HG02759 (cell line): ENCODE data around the gene POLD3.
"Not testable (repeated sequence)": the region's sequence is repeated elsewhere in the genome, so short reads cannot be mapped to it uniquely, and the experiment has no call there.

Experiments used
- ATAC-seq: cut with Tn5 transposase; IDR thresholded peaks from one replicate; pipeline ENCODE4 v1.9.1; 2021; ENCODE audit warnings: mild to moderate bottlenecking, moderate library complexity; ENCODE audit not compliant: unreplicated experiment

POLD3 gene

DNA sequence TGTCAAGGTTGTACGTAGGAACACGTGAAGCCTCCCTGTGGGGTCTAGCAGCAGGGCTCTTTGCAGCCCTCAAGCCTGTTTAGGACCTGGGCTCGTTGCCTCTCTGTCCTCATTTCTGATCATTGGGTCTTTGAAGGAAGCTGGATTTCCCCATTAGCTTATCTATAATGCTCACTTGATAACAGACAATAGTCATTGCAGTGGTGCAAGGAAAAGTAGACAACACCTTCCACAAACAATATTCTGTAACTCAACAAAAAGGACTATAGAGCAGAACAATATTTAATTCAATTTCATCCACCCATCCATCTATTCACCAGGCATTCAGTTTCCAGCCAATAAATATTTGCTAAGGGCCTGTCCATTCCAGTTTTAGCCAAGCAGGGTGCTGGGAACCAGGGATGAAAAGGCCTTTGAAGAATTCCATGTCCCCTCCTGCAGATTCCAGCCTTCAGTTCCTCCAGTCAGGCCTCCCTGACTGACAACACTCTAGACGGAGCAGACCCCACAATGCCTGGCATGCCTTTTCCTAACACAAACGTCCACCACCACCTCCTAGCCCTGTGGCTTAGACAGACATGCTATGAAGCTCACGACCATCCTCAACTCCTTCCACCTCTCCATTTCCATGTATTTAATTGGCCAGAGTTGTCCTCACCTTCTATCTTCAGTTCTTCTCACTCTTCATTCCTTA lies 12.7 kb upstream of the POLD3 start:
- no peak for ATAC-seq

DNA sequence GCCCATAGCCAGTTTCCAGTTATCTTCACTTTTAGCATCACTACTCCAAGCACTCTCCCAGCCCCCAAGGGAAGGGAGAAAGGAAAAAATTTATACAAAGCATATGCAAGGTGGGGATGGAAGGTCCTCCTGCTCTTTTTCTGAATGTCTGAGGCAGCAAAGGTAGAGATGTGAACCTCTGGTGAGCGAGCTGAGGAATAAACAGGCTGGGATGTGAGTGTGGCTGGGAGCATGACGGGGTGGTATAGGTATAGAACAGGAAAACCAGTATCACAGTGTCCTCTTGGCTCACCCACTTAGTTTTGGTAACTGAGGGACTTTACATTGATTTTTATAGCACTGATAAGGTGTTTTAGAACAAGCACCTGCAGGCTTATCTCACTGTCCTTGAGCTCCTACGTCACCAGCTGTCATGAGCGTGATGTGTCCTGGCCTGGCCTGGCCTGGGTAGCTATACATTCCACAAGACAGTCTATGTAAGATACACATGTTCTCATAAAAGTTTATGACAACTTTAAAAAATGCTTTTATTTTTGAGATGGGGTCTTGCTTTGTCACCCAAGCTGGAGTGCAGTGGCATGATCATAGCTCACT lies 10.3 kb upstream of the POLD3 start:
- ATAC-seq, result no peak

DNA sequence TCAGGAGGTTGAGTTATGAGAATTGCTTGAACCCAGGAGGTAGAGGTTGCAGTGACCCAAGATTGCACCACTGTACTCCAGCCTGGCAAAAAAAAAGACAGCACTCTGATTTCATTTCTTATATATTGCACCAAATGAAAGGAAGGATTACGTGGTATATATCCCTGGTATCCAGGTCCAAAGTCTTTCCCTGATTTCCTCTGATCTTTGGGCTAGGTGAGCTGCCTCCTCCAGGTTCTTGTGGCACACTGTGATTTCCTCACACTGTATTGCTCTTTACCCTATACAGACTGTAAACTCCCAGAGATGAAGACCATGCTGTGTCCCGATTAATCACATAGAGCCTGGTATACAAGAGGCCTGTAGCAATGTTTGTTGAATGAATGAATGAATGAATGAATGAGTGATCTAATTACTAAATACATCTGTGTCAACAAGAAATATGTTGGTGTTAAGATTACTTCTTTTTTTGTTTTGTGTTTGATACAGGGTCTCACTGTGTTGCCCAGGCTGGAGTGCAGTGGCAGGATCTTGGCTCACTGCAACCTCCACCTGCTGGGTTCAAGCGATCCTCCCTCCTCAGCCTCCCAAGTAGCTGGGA lies 9.3 kb upstream of the POLD3 start:
- ATAC-seq, result no peak

DNA sequence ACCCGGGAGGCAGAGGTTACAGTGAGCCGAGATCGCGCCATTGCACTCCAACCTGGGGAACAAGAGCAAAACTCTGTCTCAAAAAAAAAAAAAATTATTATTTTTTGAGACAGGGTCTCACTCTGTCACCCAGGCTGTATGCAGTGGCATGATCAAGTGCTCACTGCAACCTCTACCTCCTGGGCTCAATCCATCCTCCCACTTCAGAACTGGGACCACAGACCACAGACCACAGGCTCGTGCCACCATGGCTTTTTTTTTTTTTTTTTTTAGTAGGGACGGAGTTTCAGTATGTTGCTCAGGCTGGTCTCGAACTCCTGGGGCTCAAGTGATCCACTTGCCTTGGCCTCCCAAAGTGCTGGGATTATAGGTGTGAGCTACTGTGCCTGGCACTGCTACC lies 1.9 kb upstream of the POLD3 start:
- ATAC-seq, result not testable (repeated sequence)

DNA sequence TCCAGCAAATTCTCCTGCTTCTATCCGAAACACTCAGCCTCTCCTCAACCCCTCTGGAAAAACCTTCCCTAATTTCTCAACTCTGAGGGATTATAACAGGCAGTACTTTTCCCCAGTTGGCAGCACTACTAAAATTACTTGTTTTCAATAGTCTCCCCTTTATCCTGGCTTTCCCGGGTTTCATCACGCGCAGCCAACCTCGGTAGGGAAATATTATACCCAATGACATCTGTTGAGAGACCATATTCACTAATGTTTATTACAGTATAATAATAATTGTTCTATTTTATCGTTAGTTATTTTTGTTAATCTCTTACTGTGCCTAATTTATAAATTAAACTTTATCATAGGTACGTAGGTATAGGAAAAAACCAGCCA lies 330 bp upstream of the POLD3 start:
- ATAC-seq, result no peak

DNA sequence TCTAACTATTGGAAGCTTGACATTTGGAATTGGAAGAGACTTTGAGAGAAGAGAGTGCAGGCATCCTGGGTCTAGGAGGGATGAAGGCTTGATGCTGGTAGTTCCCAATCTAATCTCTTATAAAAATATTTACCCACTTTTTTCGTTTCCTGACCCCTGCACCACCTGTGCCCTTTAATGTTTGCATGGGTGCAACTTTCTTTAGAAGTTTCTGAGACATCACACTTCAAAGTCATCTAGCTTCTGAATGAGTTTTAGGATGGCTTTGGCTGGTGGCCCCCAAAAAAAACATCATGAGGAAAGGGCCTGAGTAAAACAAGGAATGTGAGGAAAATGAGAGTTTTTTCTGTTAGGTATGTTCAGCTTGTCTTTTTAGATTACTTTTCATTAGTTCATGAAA lies 1.1 kb downstream of the POLD3 start:
- no peak for ATAC-seq

DNA sequence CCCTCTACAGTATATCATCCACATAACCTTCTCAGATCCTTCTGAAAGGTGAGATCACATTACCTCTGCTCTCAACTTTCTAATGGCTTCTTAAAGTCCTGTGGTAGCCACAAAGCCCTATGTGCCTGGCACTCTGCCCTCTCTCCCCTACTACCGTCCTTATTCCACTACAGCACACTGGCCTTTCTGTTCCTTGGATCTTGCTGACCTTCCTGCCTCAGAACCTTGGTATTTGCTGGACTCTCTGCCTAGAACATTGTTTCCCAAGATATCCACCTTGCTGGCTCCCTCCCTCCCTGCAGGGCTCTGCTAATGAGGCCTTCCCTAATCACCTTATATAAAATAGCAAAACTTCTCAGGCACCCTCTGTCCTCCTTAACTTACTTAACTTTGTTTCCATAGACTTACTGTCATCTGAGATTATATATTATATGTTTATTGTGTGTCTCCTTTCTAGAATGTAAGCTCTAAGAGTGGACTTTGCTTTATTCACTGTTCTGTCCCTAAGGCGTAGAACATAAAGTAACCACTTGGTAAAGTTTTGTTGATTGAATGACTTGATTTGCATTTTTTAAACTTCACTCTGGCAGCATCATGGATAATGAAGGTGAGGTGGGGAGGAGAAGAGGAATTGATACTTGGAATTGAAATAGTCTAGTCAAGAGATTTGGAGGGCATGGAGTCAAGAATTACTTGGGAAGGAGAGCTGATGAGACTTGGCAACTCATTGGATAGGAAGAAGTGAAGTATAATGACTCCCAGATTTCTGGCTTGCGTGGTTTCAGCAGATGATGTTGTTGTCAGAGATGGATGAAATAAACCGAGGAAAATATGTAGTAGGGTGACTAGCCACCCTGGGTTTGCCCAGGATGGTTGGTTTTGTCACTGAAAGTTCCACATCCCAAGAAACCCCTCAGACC lies 10.5 kb downstream of the POLD3 start:
- ATAC-seq, result no peak

DNA sequence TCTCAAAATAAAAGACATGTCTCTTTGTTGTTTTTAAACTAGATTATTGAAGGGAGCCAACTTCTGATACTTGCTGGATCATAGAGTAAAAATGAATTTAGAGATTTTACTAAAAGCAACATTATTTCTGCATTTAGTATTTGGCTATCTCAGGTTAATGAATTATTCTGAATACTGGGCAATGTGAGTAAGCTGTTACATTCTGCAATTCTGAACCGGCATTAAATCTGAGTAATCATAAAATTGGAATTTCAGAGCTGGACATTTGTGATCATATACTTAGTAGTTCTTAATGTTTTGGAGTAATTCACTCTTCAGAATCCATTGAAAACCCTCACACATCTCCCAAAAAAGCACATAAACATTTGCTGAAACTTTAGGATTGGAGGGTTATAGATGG lies 11.5 kb downstream of the POLD3 start:
- no peak for ATAC-seq

DNA sequence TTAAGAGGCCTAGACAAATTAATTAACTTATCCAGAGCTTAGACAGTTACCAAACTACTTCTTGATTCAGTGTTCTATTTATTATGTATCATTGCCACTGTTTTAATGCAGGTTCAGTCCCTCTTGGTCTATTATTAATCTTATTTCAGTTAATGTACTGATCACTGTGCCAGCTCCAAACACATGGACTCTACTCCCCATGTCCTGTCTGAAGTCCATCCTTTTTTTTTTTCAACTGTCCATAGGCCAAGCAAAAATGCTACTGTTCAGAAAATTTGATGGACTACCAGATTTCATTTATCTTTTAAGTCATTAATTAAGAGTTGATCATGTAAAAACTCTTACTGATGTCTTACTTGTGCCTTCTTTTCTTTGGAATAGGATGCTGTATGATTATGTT lies 11.9 kb downstream of the POLD3 start:
- no peak for ATAC-seq

DNA sequence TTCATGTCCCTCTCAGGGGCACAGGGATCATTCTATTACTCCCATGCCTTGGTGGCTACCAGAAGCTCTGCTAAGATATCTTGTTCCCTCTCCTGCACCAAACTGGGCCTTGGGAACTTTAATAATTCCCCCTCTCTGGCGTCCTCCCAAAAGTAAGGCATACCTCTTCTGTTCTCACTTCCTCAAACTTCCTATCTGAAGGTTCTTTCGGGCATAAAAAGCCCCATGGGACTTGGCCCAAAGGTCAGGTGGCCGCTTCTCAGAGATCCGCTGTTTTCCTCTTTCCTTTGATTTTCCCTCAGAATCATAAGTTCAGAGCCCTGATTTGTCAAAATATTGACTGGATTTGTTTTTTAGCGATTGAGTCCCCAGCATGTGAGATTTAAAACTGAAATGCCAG lies 13.0 kb downstream of the POLD3 start:
- no peak for ATAC-seq

DNA sequence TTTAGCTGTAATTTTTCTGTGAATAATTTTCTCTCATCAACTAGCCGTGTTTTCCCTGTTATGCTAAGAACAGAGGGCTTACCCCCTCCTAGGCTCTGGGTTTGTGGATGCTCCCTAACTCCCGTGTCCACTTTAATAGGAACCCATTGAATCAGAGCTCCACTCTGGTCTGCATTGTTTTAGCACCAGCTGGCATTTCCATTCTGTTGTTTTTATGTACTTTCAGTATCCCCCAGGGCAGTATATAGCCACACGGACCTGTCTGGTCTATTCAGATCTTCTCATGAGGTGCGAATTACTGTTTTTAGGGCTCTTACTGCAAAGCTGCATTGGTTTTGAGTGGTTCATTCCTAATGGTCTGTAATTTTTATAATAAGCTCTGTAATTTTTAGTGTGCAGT lies 16.0 kb downstream of the POLD3 start:
- ATAC-seq, result no peak

DNA sequence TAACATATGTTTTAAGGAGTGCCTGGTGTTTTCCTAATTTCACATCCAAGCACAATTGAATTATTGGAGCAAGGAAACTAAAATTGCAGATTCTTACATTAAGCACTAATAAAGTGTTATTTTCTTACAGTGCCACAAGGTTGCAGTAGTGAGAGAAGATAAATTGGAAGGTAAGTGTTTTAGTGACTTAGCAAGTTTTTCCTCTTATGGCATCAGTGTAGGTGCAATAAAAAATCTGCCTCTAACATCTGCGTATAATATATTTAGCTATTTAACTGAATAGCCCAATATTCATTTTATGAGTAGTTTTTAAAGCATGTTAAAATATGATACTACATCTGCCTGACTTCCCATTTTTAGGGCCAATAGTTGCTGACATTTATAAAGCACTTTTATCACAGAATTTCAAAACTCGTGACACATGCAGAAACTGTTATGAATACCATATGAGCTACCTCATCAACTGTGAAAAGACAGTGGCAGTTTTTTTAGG lies 19.0 kb downstream of the POLD3 start:
- no peak for ATAC-seq

DNA sequence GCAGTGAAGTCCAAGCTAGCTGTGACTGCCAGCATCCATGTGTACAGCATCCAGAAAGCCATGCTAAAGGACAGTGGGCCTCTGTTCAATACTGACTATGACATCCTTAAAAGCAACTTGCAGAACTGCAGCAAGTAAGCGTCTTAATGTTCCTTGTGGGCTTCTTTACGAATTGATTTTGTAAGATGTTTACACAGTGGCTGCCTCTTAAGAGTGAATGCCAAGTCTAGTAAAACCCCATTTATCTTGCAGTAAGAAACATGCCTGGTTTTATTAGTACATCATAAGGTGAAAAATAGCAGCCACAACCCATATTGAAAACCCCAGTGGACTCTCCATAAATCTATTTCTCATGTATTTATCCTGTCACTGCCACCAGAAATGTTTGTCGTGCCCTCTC lies 20.5 kb downstream of the POLD3 start:
- no peak for ATAC-seq

DNA sequence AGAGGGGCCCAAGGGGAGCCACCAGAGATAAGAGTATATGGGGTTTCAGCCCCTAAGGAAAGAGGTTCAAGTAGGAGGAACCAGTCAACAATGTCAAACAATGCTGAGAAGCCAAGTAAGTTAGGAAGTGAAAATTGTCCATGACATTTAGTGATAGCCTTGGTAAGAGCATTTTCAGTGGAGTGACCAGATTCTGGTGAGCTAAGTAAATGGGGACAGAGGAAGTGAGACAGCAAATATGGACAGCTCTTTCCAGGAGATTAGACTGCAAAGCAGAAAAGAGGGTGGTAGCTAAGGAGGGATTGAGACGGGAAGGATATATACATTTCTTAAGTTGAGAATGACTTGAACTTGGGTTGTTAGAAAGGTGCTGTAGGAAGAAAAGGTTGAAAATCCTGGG lies 22.9 kb downstream of the POLD3 start:
- no peak for ATAC-seq

DNA sequence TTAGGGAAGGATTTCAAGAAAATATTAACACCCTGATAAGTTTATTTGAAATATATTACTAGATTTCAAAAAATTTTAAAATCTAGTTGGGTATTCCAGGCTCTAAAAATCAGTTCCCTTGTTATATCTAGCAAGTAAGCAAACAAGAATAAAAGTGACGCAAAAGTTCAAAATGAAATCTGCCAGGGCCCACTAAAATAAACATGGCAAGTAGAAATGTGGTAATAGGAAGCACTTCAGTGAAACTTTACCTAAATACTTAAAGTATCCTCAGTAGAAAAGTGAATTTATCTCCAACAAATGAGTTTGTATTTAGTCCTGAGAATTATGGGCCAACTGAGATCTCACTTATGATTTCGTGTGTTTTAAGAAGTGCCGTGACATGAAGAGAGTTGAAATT lies 23.6 kb downstream of the POLD3 start:
- ATAC-seq, result no peak

DNA sequence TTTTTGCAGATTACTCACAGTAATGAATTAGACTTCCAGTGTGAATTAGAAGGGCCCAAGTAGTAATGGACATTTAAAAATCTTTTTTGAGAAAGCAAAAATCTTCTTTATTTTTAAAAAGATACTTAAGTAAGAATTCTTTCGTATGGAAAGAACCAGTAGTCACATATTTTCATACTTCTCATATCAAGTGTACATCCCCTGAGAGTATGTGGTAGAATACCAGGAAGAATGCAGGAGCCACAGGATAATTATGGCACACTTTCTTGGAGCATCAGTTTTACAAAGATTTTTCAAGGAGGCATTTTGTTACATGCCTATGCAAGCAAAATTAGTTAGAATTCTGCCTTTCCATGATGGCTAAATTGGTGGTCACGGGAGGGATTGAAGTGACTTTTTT lies 28.1 kb downstream of the POLD3 start:
- no peak for ATAC-seq

DNA sequence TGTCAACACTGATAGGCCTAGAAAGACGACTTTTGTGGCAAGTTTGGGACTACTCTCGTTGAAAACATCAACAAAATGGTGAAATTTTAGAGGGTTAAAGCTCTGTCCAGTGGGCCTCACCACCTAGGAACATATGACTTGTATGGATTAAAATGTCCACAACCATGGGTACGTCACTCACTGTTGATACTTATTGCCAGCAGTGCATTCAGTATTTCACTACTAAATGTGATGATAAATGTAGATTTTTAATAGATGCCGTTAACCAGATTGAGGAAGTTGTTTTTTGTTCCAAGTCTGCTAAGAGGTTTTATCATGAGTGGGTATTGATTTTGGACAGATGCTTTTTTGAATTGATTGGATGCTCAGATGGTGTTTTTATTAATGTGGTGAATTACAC lies 33.7 kb downstream of the POLD3 start:
- ATAC-seq, result no peak

DNA sequence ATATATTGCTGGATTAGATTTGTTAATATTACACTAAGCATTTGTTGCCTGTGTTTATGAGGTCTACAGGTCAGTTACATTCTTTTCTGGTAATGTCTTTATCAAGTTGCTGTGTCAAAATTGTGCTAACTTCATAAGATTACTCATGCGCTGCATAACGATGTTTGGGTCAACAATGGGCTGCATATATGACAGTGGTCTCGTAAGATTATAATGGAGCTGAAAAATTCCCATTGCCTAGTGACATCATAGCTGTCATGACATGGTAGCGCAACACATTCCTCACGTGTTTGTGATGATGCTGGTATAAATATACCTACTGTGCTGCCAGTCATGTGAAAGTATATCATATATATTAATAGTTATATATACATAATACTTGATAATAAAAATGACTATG lies 34.2 kb downstream of the POLD3 start:
- ATAC-seq, result no peak

DNA sequence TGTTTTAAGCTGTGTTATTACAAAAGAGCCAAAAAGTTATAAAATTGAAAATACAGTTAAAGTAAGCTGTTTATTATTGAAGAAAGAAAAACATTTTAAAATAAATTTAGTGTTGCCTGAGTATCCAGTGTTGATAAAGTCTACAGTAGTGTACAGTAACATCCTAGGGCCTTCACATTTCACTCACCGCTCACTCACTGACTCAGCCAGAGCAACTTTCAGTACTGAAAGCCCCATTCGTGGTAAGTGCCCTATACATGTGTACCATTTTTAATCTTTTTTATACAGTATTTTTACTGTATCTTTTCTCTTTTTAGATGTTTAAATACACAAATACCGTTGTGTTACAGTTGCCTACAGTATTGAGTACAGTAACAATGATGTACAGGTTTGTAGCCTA lies 35.0 kb downstream of the POLD3 start:
- ATAC-seq, result no peak

DNA sequence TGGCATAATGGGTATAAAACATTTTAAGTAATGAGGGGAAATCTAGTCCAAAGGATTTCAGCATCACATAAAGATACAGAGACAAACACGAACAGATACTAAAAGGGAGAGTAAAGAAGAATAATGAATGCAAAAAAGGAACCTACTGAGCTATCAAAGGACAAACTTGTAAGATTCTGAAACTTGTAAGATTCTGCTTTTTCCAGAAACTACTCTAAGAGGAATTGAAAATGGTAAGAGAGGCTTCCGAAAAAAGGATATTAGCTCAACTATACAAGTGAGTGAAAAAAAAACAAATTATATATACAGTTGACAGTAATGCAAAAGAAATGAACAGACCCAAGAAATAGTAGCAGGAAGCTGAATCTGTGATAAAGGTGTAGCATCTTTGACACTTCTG lies 37.7 kb downstream of the POLD3 start:
- ATAC-seq, result no peak
